OCI-LY1 (cell line): ENCODE measurements around the gene CTNND2.

Source experiments
- CTCF ChIP-seq: fragments of 200-600 bp; sonication (generic), shearing (Covaris generic); IDR thresholded peaks from 2 replicates; pipeline ENCODE4 v1.5.1; 2017; ENCODE audit warnings: mild to moderate bottlenecking, antibody characterized with exemption, low read length, moderate library complexity, mixed read lengths
- EZH2 ChIP-seq: fragments of 200-600 bp; sonication (generic), shearing (Covaris generic); IDR thresholded peaks from 2 replicates; pipeline ENCODE4 v1.8.0; 2017; ENCODE audit warnings: borderline replicate concordance, mixed run types, mild to moderate bottlenecking, antibody characterized with exemption, low read length, moderate library complexity, mixed read lengths

- TF ChIP-seq CTCF (no peak), EZH2 (no peak)
Observed at GRCh38 chr5:11790201-11790600, 114.0 kb downstream of the CTNND2 start.
